Astrocyte (in vitro differentiated cells and primary cell): ENCODE measurements around the gene AOC3. TPM values are rescaled to one million over a fixed set of nuclear protein-coding genes. Genes with fewer than 3 reads are reported as not detected.
"Not testable (repeated sequence)": the region's sequence is repeated elsewhere in the genome, so short reads cannot be mapped to it uniquely, and the experiment has no call there.

ENCODE experiments used
- DNase-seq: peaks from one replicate; pipeline ENCODE4 v3.0.0-alpha.2; 2010; ENCODE audit warnings: low read depth
- FAIRE-seq: peaks from 2 replicates; lab custom pipeline; 2011; peaks lifted over from hg19 to GRCh38; lab: Jason Lieb, UNC
- H2AFZ ChIP-seq: 2 replicates; pipeline ENCODE4 v1.6.0; 2012; ENCODE audit warnings: low read depth, low read length, inconsistent platforms
- H3K27ac ChIP-seq: 2 replicates; pipeline ENCODE4 v1.5.1; 2011; ENCODE audit warnings: low read depth, low read length, inconsistent platforms
- H3K27me3 ChIP-seq: 2 replicates; pipeline ENCODE4 v1.6.0; 2011; ENCODE audit warnings: low read length, inconsistent platforms; ENCODE audit not compliant: insufficient read depth
- H3K36me3 ChIP-seq: 2 replicates; pipeline ENCODE4 v1.5.1; 2011; ENCODE audit warnings: low read length, inconsistent platforms; ENCODE audit not compliant: insufficient read depth
- H3K4me1 ChIP-seq: 2 replicates; pipeline ENCODE4 v1.5.1; 2011; ENCODE audit warnings: low read length, inconsistent platforms; ENCODE audit not compliant: insufficient read depth
- H3K4me2 ChIP-seq: 2 replicates; pipeline ENCODE4 v1.6.0; 2012; ENCODE audit warnings: low read length, inconsistent platforms
- H3K4me3 ChIP-seq: 2 replicates; pipeline ENCODE4 v1.5.1; 2011; ENCODE audit warnings: low read depth, mild to moderate bottlenecking, low read length, inconsistent platforms; ENCODE audit not compliant: insufficient read depth
- H3K79me2 ChIP-seq: 2 replicates; pipeline ENCODE4 v1.6.0; 2012; ENCODE audit warnings: mild to moderate bottlenecking, low read length, inconsistent platforms; ENCODE audit not compliant: insufficient read depth
- H3K9ac ChIP-seq: 2 replicates; pipeline ENCODE4 v1.6.0; 2012; ENCODE audit warnings: mild to moderate bottlenecking, low read length, inconsistent platforms
- H3K9me3 ChIP-seq: 2 replicates; pipeline ENCODE4 v1.5.1; 2012; ENCODE audit warnings: low read depth, mild to moderate bottlenecking, low read length, inconsistent platforms; ENCODE audit not compliant: insufficient read depth
- H4K20me1 ChIP-seq: 2 replicates; pipeline ENCODE4 v1.6.0; 2012; ENCODE audit warnings: low read length, inconsistent platforms; ENCODE audit not compliant: insufficient read depth
- H3K27ac Mint-ChIP-seq: one replicate; pipeline ENCODE4 v1.8.0; 2021; ENCODE audit warnings: mild to moderate bottlenecking, mixed read lengths; ENCODE audit not compliant: unreplicated experiment
- H3K27me3 Mint-ChIP-seq: one replicate; pipeline ENCODE4 v1.8.0; 2021; ENCODE audit warnings: low read depth, mixed read lengths; ENCODE audit not compliant: unreplicated experiment
- H3K36me3 Mint-ChIP-seq: one replicate; pipeline ENCODE4 v1.8.0; 2021; ENCODE audit warnings: low read depth, mixed read lengths; ENCODE audit not compliant: unreplicated experiment
- H3K4me1 Mint-ChIP-seq: one replicate; pipeline ENCODE4 v1.8.0; 2021; ENCODE audit warnings: low read depth, mixed read lengths; ENCODE audit not compliant: unreplicated experiment
- H3K4me3 Mint-ChIP-seq: one replicate; pipeline ENCODE4 v1.8.0; 2021; ENCODE audit warnings: mild to moderate bottlenecking, moderate library complexity, mixed read lengths; ENCODE audit not compliant: unreplicated experiment
- H3K9me3 Mint-ChIP-seq: one replicate; pipeline ENCODE4 v1.8.0; 2021; ENCODE audit warnings: mild to moderate bottlenecking, mixed read lengths; ENCODE audit not compliant: unreplicated experiment
- CTCF ChIP-seq: IDR thresholded peaks from 2 replicates; pipeline ENCODE4 v1.5.1; 2011; ENCODE audit warnings: low read depth, mild to moderate bottlenecking, inconsistent platforms, low read length, moderate library complexity; ENCODE audit not compliant: insufficient read depth
- EZH2 ChIP-seq: IDR thresholded peaks from 2 replicates; pipeline ENCODE4 v1.6.1; 2012; ENCODE audit warnings: mild to moderate bottlenecking, low read length, inconsistent platforms; ENCODE audit not compliant: insufficient read depth
- total RNA-seq: library from RNA; stranded (reverse); gene quantifications from 2 replicates; pipeline ENCODE4 v1.2.1, GENCODE V29; 2021

Gene AOC3
- total RNA-seq, 1 donor from 2014 or later = 1.1 TPM

GRCh38 chr17:42883802-42884558 lies 33.0 kb downstream of the AOC3 start:
- no peaks in the 10 kb centered on the region for H3K9me3 Mint-ChIP-seq
- no peak overlapping the region for H3K9ac ChIP-seq
- peaks cover 7% of the 10 kb centered on the region for H3K27me3 ChIP-seq
- H3K27me3 Mint-ChIP-seq = peaks cover 7% of the 10 kb centered on the region
- DNase-seq = no peak
- H2AFZ ChIP-seq = no peak overlapping the region
- H3K4me3 Mint-ChIP-seq = no peak overlapping the region
- H3K27ac Mint-ChIP-seq = peak overlapping the region; percentile 47
- no peaks in the 10 kb centered on the region for H4K20me1 ChIP-seq
- H3K27ac ChIP-seq = no peak overlapping the region
- no peaks in the 10 kb centered on the region for H3K79me2 ChIP-seq
- H3K4me1 ChIP-seq = no peaks in the 10 kb centered on the region
- H3K36me3 Mint-ChIP-seq = peaks cover 2% of the 10 kb centered on the region
- no peak for FAIRE-seq
- H3K4me2 ChIP-seq = no peak overlapping the region
- TF ChIP-seq EZH2 = no peak
- TF ChIP-seq CTCF = no peak
- no peaks in the 10 kb centered on the region for H3K36me3 ChIP-seq
- peaks cover 11% of the 10 kb centered on the region for H3K4me1 Mint-ChIP-seq
- no peaks in the 10 kb centered on the region for H3K9me3 ChIP-seq
- no peak overlapping the region for H3K4me3 ChIP-seq

- not testable (repeated sequence) for H3K9ac ChIP-seq, H3K4me3 ChIP-seq, H3K27me3 ChIP-seq, H3K9me3 ChIP-seq, DNase-seq, H3K4me3 Mint-ChIP-seq, H3K4me1 ChIP-seq, H3K27ac ChIP-seq, H3K9me3 Mint-ChIP-seq, H3K36me3 ChIP-seq, H3K36me3 Mint-ChIP-seq, H3K4me1 Mint-ChIP-seq, H3K27ac Mint-ChIP-seq, H4K20me1 ChIP-seq, FAIRE-seq, H3K4me2 ChIP-seq, H2AFZ ChIP-seq, H3K79me2 ChIP-seq
- peaks cover 12% of the 10 kb centered on the region for H3K27me3 Mint-ChIP-seq
Observed at GRCh38 chr17:42885806-42886205, 34.8 kb downstream of the AOC3 start.

GRCh38 chr17:42886283-42887176 lies 35.5 kb downstream of the AOC3 start:
- no peaks in the 10 kb centered on the region for H3K79me2 ChIP-seq
- H3K27me3 Mint-ChIP-seq = peaks cover 8% of the 10 kb centered on the region
- H3K27me3 ChIP-seq = peaks cover 7% of the 10 kb centered on the region
- no peaks in the 10 kb centered on the region for H3K9me3 Mint-ChIP-seq
- no peak overlapping the region for H3K27ac ChIP-seq
- FAIRE-seq (no peak), DNase-seq (no peak)
- H3K4me2 ChIP-seq = no peak overlapping the region
- peaks cover 7% of the 10 kb centered on the region for H3K4me1 Mint-ChIP-seq
- no peaks in the 10 kb centered on the region for H4K20me1 ChIP-seq
- H3K4me3 ChIP-seq = no peak overlapping the region
- H3K36me3 Mint-ChIP-seq = no peaks in the 10 kb centered on the region
- no peaks in the 10 kb centered on the region for H3K36me3 ChIP-seq
- H3K9ac ChIP-seq = no peak overlapping the region
- H3K27ac Mint-ChIP-seq = no peak overlapping the region
- no peak overlapping the region for H2AFZ ChIP-seq
- H3K4me3 Mint-ChIP-seq = no peak overlapping the region
- H3K4me1 ChIP-seq = no peaks in the 10 kb centered on the region
- no peaks in the 10 kb centered on the region for H3K9me3 ChIP-seq
- TF ChIP-seq CTCF (no peak), EZH2 (no peak)
